GM21723 (cell line): ENCODE measurements around the gene SRP19.
"Not testable (repeated sequence)": the region's sequence is repeated elsewhere in the genome, so short reads cannot be mapped to it uniquely, and the experiment has no call there.

Experiments
- ATAC-seq: cut with Tn5 transposase; IDR thresholded peaks from one replicate; pipeline ENCODE4 v1.9.1; 2021; ENCODE audit warnings: mild to moderate bottlenecking, moderate library complexity; ENCODE audit not compliant: unreplicated experiment

Gene SRP19

GRCh38 chr5:112869948-112870347 is 8.9 kb downstream of the SRP19 start:
- ATAC-seq, result peak; percentile 82

GRCh38 chr5:112870966-112871365 is 9.9 kb downstream of the SRP19 start:
- no peak for ATAC-seq

- no peak for ATAC-seq
Measured at GRCh38 chr5:112876362-112876761, 15.3 kb downstream of the SRP19 start.

- ATAC-seq, result no peak
Measured at GRCh38 chr5:112878101-112878500, 17.0 kb downstream of the SRP19 start.

GRCh38 chr5:112878760-112879159 is 17.7 kb downstream of the SRP19 start:
- ATAC-seq, result no peak

- no peak for ATAC-seq
Measured at GRCh38 chr5:112880219-112880964, 19.3 kb downstream of the SRP19 start.

GRCh38 chr5:112883192-112883591 is 22.1 kb downstream of the SRP19 start:
- ATAC-seq, result no peak

GRCh38 chr5:112885001-112885400 is 23.9 kb downstream of the SRP19 start:
- ATAC-seq, result no peak

GRCh38 chr5:112886975-112887374 is 25.9 kb downstream of the SRP19 start:
- ATAC-seq, result no peak

GRCh38 chr5:112892066-112892465 is 31.0 kb downstream of the SRP19 start:
- ATAC-seq, result not testable (repeated sequence)

GRCh38 chr5:112892776-112893175 is 31.7 kb downstream of the SRP19 start:
- no peak for ATAC-seq

- no peak for ATAC-seq
Measured at GRCh38 chr5:112895682-112896081, 34.6 kb downstream of the SRP19 start.

GRCh38 chr5:112902561-112902960 is 41.5 kb downstream of the SRP19 start:
- ATAC-seq, result no peak

GRCh38 chr5:112904996-112905395 is 43.9 kb downstream of the SRP19 start:
- ATAC-seq, result not testable (repeated sequence)

GRCh38 chr5:112906637-112907036 is 45.5 kb downstream of the SRP19 start:
- ATAC-seq, result peak; percentile 59

GRCh38 chr5:112907166-112907631 is 46.1 kb downstream of the SRP19 start:
- ATAC-seq, result peak; percentile 46

- ATAC-seq, result no peak
Measured at GRCh38 chr5:112908854-112909253, 47.8 kb downstream of the SRP19 start.

- ATAC-seq, result no peak
Measured at GRCh38 chr5:112910529-112910928, 49.4 kb downstream of the SRP19 start.

GRCh38 chr5:112914584-112914983 is 53.5 kb downstream of the SRP19 start:
- no peak for ATAC-seq

- ATAC-seq, result peak; percentile 63
Measured at GRCh38 chr5:112915831-112916230, 54.7 kb downstream of the SRP19 start.

- no peak for ATAC-seq
Measured at GRCh38 chr5:112917453-112917995, 56.4 kb downstream of the SRP19 start.

- no peak for ATAC-seq
Measured at GRCh38 chr5:112918136-112918535, 57.0 kb downstream of the SRP19 start.

GRCh38 chr5:112918679-112919078 is 57.6 kb downstream of the SRP19 start:
- no peak for ATAC-seq
